K562 (cell line): ENCODE measurements around the gene DIPK1B.
"Not testable (repeated sequence)": the region's sequence is repeated elsewhere in the genome, so short reads cannot be mapped to it uniquely, and the experiment has no call there.

Experiments
- BRD4 ChIP-seq: fragments of 200-600 bp; sonication (generic); IDR thresholded peaks from 2 replicates; pipeline ENCODE4 v1.6.1; 2017; ENCODE audit warnings: inconsistent platforms
- CHD4 ChIP-seq: fragments of 200-600 bp; sonication (generic); IDR thresholded peaks from 3 replicates; pipeline ENCODE4 v1.6.1; 2012; ENCODE audit warnings: low read depth, mild to moderate bottlenecking, mixed read lengths, low read length, inconsistent platforms; ENCODE audit not compliant: insufficient read depth, insufficient replicate concordance, poor library complexity, severe bottlenecking
- CTCF ChIP-seq, 3 experiments: IDR thresholded peaks in 2 of 3; conservative IDR thresholded peaks in 1 of 3; 2 replicates each; pipeline ENCODE4 v1.5.1; 2011 to 2012; ENCODE audit warnings: low read length in 3 of 3, mild to moderate bottlenecking in 3 of 3, control low read depth in 2 of 3, improper control_type of control experiment in 1 of 3, inconsistent platforms in 1 of 3, low read depth in 1 of 3, mixed read lengths in 1 of 3, moderate library complexity in 1 of 3; ENCODE audit not compliant: insufficient read depth in 2 of 3
- EP300 ChIP-seq: IDR thresholded peaks from 2 replicates; pipeline ENCODE4 v1.6.1; 2012; ENCODE audit warnings: low read length, improper control_type of control experiment
- ETV5 ChIP-seq: sonication (generic); formaldehyde crosslinking; IDR thresholded peaks from 2 replicates; pipeline ENCODE4 v1.4.0; 2020; ENCODE audit warnings: low read depth, mild to moderate bottlenecking, missing genetic modification reagents
- HMGXB4 ChIP-seq: sonication (generic); formaldehyde crosslinking; IDR thresholded peaks from 2 replicates; pipeline ENCODE4 v1.8.1; 2023; ENCODE audit warnings: mild to moderate bottlenecking, missing genetic modification reagents
- HNRNPH1 ChIP-seq: fragments of 200-400 bp; formaldehyde crosslinking; optimal IDR thresholded peaks from 2 replicates; pipeline ENCODE3; 2017; ENCODE audit warnings: low read depth, mild to moderate bottlenecking, low read length, moderate library complexity
- HNRNPLL ChIP-seq: fragments of 200-400 bp; formaldehyde crosslinking; IDR thresholded peaks from 2 replicates; pipeline ENCODE4 v1.6.1; 2017; ENCODE audit warnings: low read length, low read depth, mild to moderate bottlenecking; ENCODE audit not compliant: poor library complexity, severe bottlenecking
- JUND ChIP-seq, 2 experiments: IDR thresholded peaks; 2 replicates in 1 of 2; 3 replicates in 1 of 2; pipeline ENCODE4 v1.6.1; 2011; ENCODE audit warnings: borderline replicate concordance in 2 of 2, low read depth in 2 of 2, low read length in 2 of 2, improper control_type of control experiment in 1 of 2, missing biosample characterization in 1 of 2, missing genetic modification characterization in 1 of 2, missing genetic modification reagents in 1 of 2
- SIN3A ChIP-seq, 2 experiments: fragments of 150-350 bp in 1 of 2; IDR thresholded peaks; 2 replicates each; pipeline ENCODE4 v1.6.1; 2011 to 2016; ENCODE audit warnings: borderline replicate concordance in 2 of 2, low read depth in 2 of 2, low read length in 2 of 2, mild to moderate bottlenecking in 2 of 2, moderate library complexity in 2 of 2; ENCODE audit not compliant: control insufficient read depth in 1 of 2
- TBP ChIP-seq: optimal IDR thresholded peaks from 2 replicates; pipeline ENCODE3; 2011; ENCODE audit warnings: low read depth, low read length, improper control_type of control experiment
- USF1 ChIP-seq: sonication (generic); formaldehyde crosslinking; IDR thresholded peaks from 2 replicates; pipeline ENCODE4 v1.9.0; 2022; ENCODE audit warnings: mild to moderate bottlenecking, missing genetic modification reagents
- ZNF507 ChIP-seq: conservative IDR thresholded peaks from 2 replicates; pipeline ENCODE4 v1.6.1; 2017; ENCODE audit warnings: missing genetic modification characterization, missing compliant biosample characterization
- ZNF668 ChIP-seq: fragments of 250-450 bp; sonication (Bioruptor Pico); IDR thresholded peaks from 2 replicates; pipeline ENCODE4 v1.8.0; 2022; ENCODE audit warnings: mild to moderate bottlenecking, inconsistent platforms

- not testable (repeated sequence) for TF ChIP-seq JUND (IDR thresholded peaks at IDR 0.05; ENCODE audit: borderline replicate concordance, low read depth, low read length); JUND (tag; IDR thresholded peaks at IDR 0.05; ENCODE audit: borderline replicate concordance, low read depth, low read length); CTCF (IDR thresholded peaks at IDR 0.05 in 2 of 3, conservative IDR thresholded peaks at IDR 0.05 in 1 of 3; ENCODE audit: insufficient read depth in 2 of 3, low read depth in 1 of 3, low read length in 3 of 3); SIN3A (IDR thresholded peaks at IDR 0.05; ENCODE audit: borderline replicate concordance in 2 of 2, control insufficient read depth in 1 of 2, low read depth in 2 of 2, low read length in 2 of 2); BRD4; HNRNPLL; EP300; HMGXB4 (CRISPR knock-in tag); HNRNPH1; ZNF507 (tag); TBP; CHD4; ETV5; ZNF668 (CRISPR knock-in tag); USF1 (CRISPR knock-in tag)
Measured at GRCh38 chr9:136765745-136766409, 53.5 kb downstream of the DIPK1B start.
